SU-DHL-6 (cell line): Measurements from ENCODE around the gene NUP62CL.

Source experiments
- H2AFZ ChIP-seq: fragments of 200-600 bp; sonication (generic); 2 replicates; pipeline ENCODE4 v1.6.1; 2014; ENCODE audit warnings: low read depth, mild to moderate bottlenecking, moderate library complexity, mixed read lengths, antibody characterized with exemption, low read length; ENCODE audit not compliant: severe bottlenecking
- H3F3A ChIP-seq: fragments of 200-600 bp; shearing (Covaris generic); 2 replicates; pipeline ENCODE4 v1.6.0; 2016; ENCODE audit warnings: antibody characterized with exemption, mild to moderate bottlenecking; ENCODE audit not compliant: insufficient read depth
- H3K27ac ChIP-seq: fragments of 200-600 bp; sonication (generic); 2 replicates; pipeline ENCODE4 v1.5.1; 2016; ENCODE audit warnings: low read depth, mild to moderate bottlenecking, low read length, moderate library complexity, mixed read lengths
- H3K27me3 ChIP-seq: fragments of 200-600 bp; sonication (generic), shearing (Covaris generic); 2 replicates; pipeline ENCODE4 v1.6.0; 2014; ENCODE audit warnings: mild to moderate bottlenecking, low read length
- H3K36me3 ChIP-seq: fragments of 200-600 bp; sonication (generic); 2 replicates; pipeline ENCODE4 v1.6.1; 2014; ENCODE audit warnings: mild to moderate bottlenecking, low read length, mixed read lengths
- H3K4me2 ChIP-seq: fragments of 300-600, 200-600 bp; shearing (Covaris generic), sonication (generic); 2 replicates; pipeline ENCODE4 v1.6.0; 2014; ENCODE audit warnings: low read length, low read depth, mild to moderate bottlenecking; ENCODE audit not compliant: poor library complexity, severe bottlenecking
- H3K4me3 ChIP-seq: fragments of 200-600 bp; sonication (generic); 2 replicates; pipeline ENCODE4 v1.5.1; 2014; ENCODE audit warnings: antibody characterized with exemption, low read length, mild to moderate bottlenecking, mixed read lengths; ENCODE audit not compliant: insufficient read depth, poor library complexity, severe bottlenecking
- H3K79me2 ChIP-seq: fragments of 200-600 bp; sonication (generic); 2 replicates; pipeline ENCODE4 v1.6.1; 2014; ENCODE audit warnings: mild to moderate bottlenecking, low read length, moderate library complexity; ENCODE audit not compliant: insufficient read depth
- H3K9ac ChIP-seq: fragments of 200-600 bp; sonication (generic); 2 replicates; pipeline ENCODE4 v1.7.0; 2014; ENCODE audit warnings: mild to moderate bottlenecking, low read length
- H3K9me2 ChIP-seq: fragments of 200-600 bp; sonication (generic); replicated peaks from 2 replicates; pipeline ENCODE4 v1.6.1; 2014; ENCODE audit warnings: low read length; ENCODE audit not compliant: insufficient read depth
- H3K9me3 ChIP-seq: fragments of 200-600 bp; sonication (generic); 2 replicates; pipeline ENCODE4 v1.6.1; 2014; ENCODE audit warnings: low read length, mixed read lengths; ENCODE audit not compliant: insufficient read depth
- H4K20me1 ChIP-seq: fragments of 200-600 bp; sonication (generic); 2 replicates; pipeline ENCODE4 v1.6.1; 2014; ENCODE audit warnings: low read depth, mild to moderate bottlenecking, antibody characterized with exemption, low read length, moderate library complexity, mixed read lengths
- CTCF ChIP-seq: fragments of 200-600 bp; sonication (generic); IDR thresholded peaks from one replicate; pipeline ENCODE4 v1.5.1; 2017; ENCODE audit warnings: antibody characterized with exemption, mild to moderate bottlenecking, low read length, moderate library complexity; ENCODE audit not compliant: insufficient read depth, poor library complexity, severe bottlenecking
- EZH2phosphoT487 ChIP-seq: fragments of 200-600 bp; sonication (generic), shearing (Covaris generic); conservative IDR thresholded peaks from 2 replicates; pipeline ENCODE4 v1.6.1; 2018; ENCODE audit warnings: mild to moderate bottlenecking, antibody characterized with exemption, low read length, moderate library complexity, mixed read lengths

Gene NUP62CL

GRCh38 chrX:107226757-107227156 lies 20.5 kb upstream of the NUP62CL start:
- no peaks in the 10 kb centered on the region for H3F3A ChIP-seq
- no peaks in the 10 kb centered on the region for H3K9me2 ChIP-seq
- H3K36me3 ChIP-seq, result no peaks in the 10 kb centered on the region
- no peak overlapping the region for H2AFZ ChIP-seq
- no peaks in the 10 kb centered on the region for H4K20me1 ChIP-seq
- no peaks in the 10 kb centered on the region for H3K27me3 ChIP-seq
- no peak overlapping the region for H3K4me3 ChIP-seq
- H3K9ac ChIP-seq, result no peak overlapping the region
- H3K27ac ChIP-seq, result no peak overlapping the region
- no peaks in the 10 kb centered on the region for H3K79me2 ChIP-seq
- no peaks in the 10 kb centered on the region for H3K9me3 ChIP-seq
- no peak for TF ChIP-seq CTCF
- TF ChIP-seq EZH2phosphoT487, result no peak
- no peak overlapping the region for H3K4me2 ChIP-seq

GRCh38 chrX:107213477-107213876 lies 7.2 kb upstream of the NUP62CL start:
- no peaks in the 10 kb centered on the region for H3K79me2 ChIP-seq
- TF ChIP-seq EZH2phosphoT487, result no peak
- no peak for TF ChIP-seq CTCF
- H3K9me2 ChIP-seq, result no peaks in the 10 kb centered on the region
- H2AFZ ChIP-seq, result no peak overlapping the region
- no peak overlapping the region for H3K9ac ChIP-seq
- no peak overlapping the region for H3K4me3 ChIP-seq
- H4K20me1 ChIP-seq, result no peaks in the 10 kb centered on the region
- no peak overlapping the region for H3K4me2 ChIP-seq
- no peak overlapping the region for H3K27ac ChIP-seq
- H3K27me3 ChIP-seq, result no peaks in the 10 kb centered on the region
- no peaks in the 10 kb centered on the region for H3F3A ChIP-seq
- H3K36me3 ChIP-seq, result no peaks in the 10 kb centered on the region
- no peaks in the 10 kb centered on the region for H3K9me3 ChIP-seq

DNA sequence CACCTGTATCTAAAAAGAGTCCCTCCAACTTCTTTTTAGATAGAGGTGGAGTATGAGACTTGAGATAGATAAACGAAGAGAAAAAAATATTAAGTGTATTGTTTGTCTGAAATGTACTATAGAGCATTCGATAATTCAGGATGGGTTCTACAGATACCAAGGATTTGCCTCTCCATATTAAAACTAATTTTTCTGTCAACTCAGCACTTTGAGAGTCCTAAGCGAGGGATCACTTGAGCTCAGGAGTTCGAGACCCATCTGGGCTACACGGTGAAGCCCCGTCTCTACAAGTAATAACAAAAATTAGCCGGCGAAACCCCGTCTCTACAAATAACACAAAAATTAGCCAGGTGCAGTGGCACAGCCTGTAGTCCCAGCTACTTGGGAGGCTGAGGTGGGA lies 1.7 kb upstream of the NUP62CL start:
- H4K20me1 ChIP-seq, result no peaks in the 10 kb centered on the region
- TF ChIP-seq EZH2phosphoT487, result no peak
- TF ChIP-seq CTCF, result no peak
- no peaks in the 10 kb centered on the region for H3K36me3 ChIP-seq
- no peaks in the 10 kb centered on the region for H3K27me3 ChIP-seq
- no peaks in the 10 kb centered on the region for H3K79me2 ChIP-seq
- no peaks in the 10 kb centered on the region; the same call in 1 of the 2 replicates for H3F3A ChIP-seq
- H3K9me2 ChIP-seq, result no peaks in the 10 kb centered on the region
- H3K9ac ChIP-seq, result no peak overlapping the region
- H3K4me2 ChIP-seq, result no peak overlapping the region
- no peaks in the 10 kb centered on the region for H3K9me3 ChIP-seq
- no peak overlapping the region for H3K27ac ChIP-seq
- H3K4me3 ChIP-seq, result no peak overlapping the region
- no peak overlapping the region for H2AFZ ChIP-seq
